ENCODE data around the gene NHEJ1. TPM values are rescaled to one million over a fixed set of nuclear protein-coding genes. Genes with fewer than 3 reads are reported as not detected.
A peak's percentile ranks its signal among the peaks of the same experiment; 100 is the strongest.

NHEJ1 gene
- total RNA-seq, 1 experiment from 2014 or later = 16.7 TPM

- no peaks in the 10 kb centered on the region for H3K79me2 ChIP-seq (ENCODE audit: low read length)
- ChIA-PET POLR2A (ENCODE audit: unreplicated experiment) (no interaction called here), CTCF (interaction anchor here (1.0 to 1.5 kb wide), 2 partner anchors 17 to 96 kb away, joined by 6 read pairs; no protein-coding TSS in a partner anchor)
- H3F3A ChIP-seq (ENCODE audit: low read length, unreplicated experiment) = peaks cover 8% of the 10 kb centered on the region
- no peak overlapping the region for H2AFZ ChIP-seq (ENCODE audit: low read length)
- BruUV-seq (replicated peaks) = no TSS peak
- DNase-seq (peak; percentile 94), ATAC-seq (peak; percentile 77)
- H4K20me1 ChIP-seq (ENCODE audit: low read length) = 0 out of 2 replicates have a peak, but pooled peaks cover 4% of the 10 kb centered on the region
- H3K9ac ChIP-seq (ENCODE audit: low read length) = peak overlapping the region; percentile 35; the same call in 1 of the 2 replicates
- H3K27me3 ChIP-seq (ENCODE audit: low read length) = no peaks in the 10 kb centered on the region
- H3K4me1 ChIP-seq (ENCODE audit: insufficient read depth, low read length) = peaks cover 61% of the 10 kb centered on the region
- H3K36me3 ChIP-seq (ENCODE audit: low read depth, low read length) = no peaks in the 10 kb centered on the region
- TF ChIP-seq EZH2phosphoT487 (IDR thresholded peaks at IDR 0.05; ENCODE audit: borderline replicate concordance, low read length) (peak; percentile 54; the same call in 1 of the 2 replicates), CTCF (conservative IDR thresholded peaks at IDR 0.05; ENCODE audit: low read depth, low read length) (no peak), EZH2 (IDR thresholded peaks at IDR 0.05; ENCODE audit: low read length, unreplicated experiment) (no peak)
- peak overlapping the region; percentile 76 for H3K27ac ChIP-seq (ENCODE audit: low read length)
- intact Hi-C loops (cut with micrococcal nuclease) = loop anchor here (2.0 kb wide), 1 partner anchor 29 kb away; no protein-coding TSS in a partner anchor
- H3K4me3 ChIP-seq (ENCODE audit: low read length) = peak overlapping the region; percentile 33; the same call in 1 of the 2 replicates
- no peaks in the 10 kb centered on the region for H3K9me2 ChIP-seq (replicated peaks; ENCODE audit: low read length)
- peak overlapping the region; percentile 78 for H3K4me2 ChIP-seq (ENCODE audit: low read length)
- no peaks in the 10 kb centered on the region for H3K9me3 ChIP-seq (ENCODE audit: low read length)
Observed at GRCh38 chr2:219125225-219125885, 35.3 kb downstream of the NHEJ1 start.

- CTCF ChIA-PET = no interaction called here
- POLR2A ChIA-PET (ENCODE audit: unreplicated experiment) = interaction anchor here (0.7 kb wide), 1 partner anchor 123 kb away, joined by 5 read pairs; no protein-coding TSS in a partner anchor
- DNase-seq = no peak
Observed at GRCh38 chr2:219124381-219125110, 36.1 kb downstream of the NHEJ1 start.

More at GRCh38 chr2:219124381-219125110, 36.1 kb downstream of the NHEJ1 start:
- peaks cover 8% of the 10 kb centered on the region for H3F3A ChIP-seq (ENCODE audit: low read length, unreplicated experiment)
- H3K4me1 ChIP-seq (ENCODE audit: insufficient read depth, low read length) = peaks cover 61% of the 10 kb centered on the region
- peak overlapping the region; percentile 78 for H3K4me2 ChIP-seq (ENCODE audit: low read length)
- no peaks in the 10 kb centered on the region for H3K79me2 ChIP-seq (ENCODE audit: low read length)
- no peak overlapping the region for H3K4me3 ChIP-seq (ENCODE audit: low read length)
- intact Hi-C loops (cut with micrococcal nuclease) = loop anchor here (2.0 kb wide), 1 partner anchor 30 kb away; no protein-coding TSS in a partner anchor
- H3K27ac ChIP-seq (ENCODE audit: low read length) = peak overlapping the region; percentile 52
- no peak overlapping the region for H2AFZ ChIP-seq (ENCODE audit: low read length)
- 0 out of 2 replicates have a peak, but pooled peaks cover 4% of the 10 kb centered on the region for H4K20me1 ChIP-seq (ENCODE audit: low read length)
- H3K9me3 ChIP-seq (ENCODE audit: low read length) = no peaks in the 10 kb centered on the region
- H3K9me2 ChIP-seq (replicated peaks; ENCODE audit: low read length) = no peaks in the 10 kb centered on the region
- BruUV-seq (replicated peaks) = no TSS peak
- TF ChIP-seq CTCF (conservative IDR thresholded peaks at IDR 0.05; ENCODE audit: low read depth, low read length) = no peak
- no peak for TF ChIP-seq EZH2 (IDR thresholded peaks at IDR 0.05; ENCODE audit: low read length, unreplicated experiment)
- TF ChIP-seq EZH2phosphoT487 (IDR thresholded peaks at IDR 0.05; ENCODE audit: borderline replicate concordance, low read length) = no peak
- no peaks in the 10 kb centered on the region for H3K36me3 ChIP-seq (ENCODE audit: low read depth, low read length)
- no peak for ATAC-seq
- no peaks in the 10 kb centered on the region for H3K27me3 ChIP-seq (ENCODE audit: low read length)
- H3K9ac ChIP-seq (ENCODE audit: low read length) = no peak overlapping the region

All from PC-3 (cell line).